ENCODE measurements around the gene ITGA3.

DNA sequence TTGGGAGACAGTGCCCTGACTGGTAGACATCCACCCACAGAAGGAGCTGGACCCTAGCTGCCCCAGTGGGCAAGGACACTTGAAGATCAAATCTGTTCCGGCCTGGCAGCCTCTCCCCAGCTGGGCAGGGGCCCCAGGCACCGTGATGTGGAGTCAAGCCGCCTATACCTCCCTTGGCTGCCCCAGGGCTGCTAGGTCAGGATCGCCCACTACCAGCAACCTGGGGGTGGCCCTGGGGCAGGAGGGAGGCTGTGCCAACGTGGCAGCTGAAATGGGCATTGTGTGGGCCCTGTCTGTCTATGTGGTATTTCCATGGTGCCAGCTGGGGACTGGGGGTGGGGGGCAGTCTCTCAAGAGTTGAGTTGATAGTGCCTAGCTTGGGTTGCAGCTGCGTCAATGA is 40.2 kb downstream of the ITGA3 start:
- TF ChIP-seq, protein P1, sequence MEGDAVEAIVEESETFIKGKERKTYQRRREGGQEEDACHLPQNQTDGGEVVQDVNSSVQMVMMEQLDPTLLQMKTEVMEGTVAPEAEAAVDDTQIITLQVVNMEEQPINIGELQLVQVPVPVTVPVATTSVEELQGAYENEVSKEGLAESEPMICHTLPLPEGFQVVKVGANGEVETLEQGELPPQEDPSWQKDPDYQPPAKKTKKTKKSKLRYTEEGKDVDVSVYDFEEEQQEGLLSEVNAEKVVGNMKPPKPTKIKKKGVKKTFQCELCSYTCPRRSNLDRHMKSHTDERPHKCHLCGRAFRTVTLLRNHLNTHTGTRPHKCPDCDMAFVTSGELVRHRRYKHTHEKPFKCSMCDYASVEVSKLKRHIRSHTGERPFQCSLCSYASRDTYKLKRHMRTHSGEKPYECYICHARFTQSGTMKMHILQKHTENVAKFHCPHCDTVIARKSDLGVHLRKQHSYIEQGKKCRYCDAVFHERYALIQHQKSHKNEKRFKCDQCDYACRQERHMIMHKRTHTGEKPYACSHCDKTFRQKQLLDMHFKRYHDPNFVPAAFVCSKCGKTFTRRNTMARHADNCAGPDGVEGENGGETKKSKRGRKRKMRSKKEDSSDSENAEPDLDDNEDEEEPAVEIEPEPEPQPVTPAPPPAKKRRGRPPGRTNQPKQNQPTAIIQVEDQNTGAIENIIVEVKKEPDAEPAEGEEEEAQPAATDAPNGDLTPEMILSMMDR (conservative IDR thresholded peaks at IDR 0.05; ENCODE audit: low read length): no peak
- no peak for TF ChIP-seq EZH2phosphoT487 (IDR thresholded peaks at IDR 0.05; ENCODE audit: borderline replicate concordance)
